Measurements from ENCODE around the gene NT5C. TPM values are rescaled to one million over a fixed set of nuclear protein-coding genes. Genes with fewer than 3 reads are reported as not detected.
"Not testable (repeated sequence)": the region's sequence is repeated elsewhere in the genome, so short reads cannot be mapped to it uniquely, and the experiment has no call there.

The NT5C gene
- total RNA-seq, 4 donors from 2014 or later, result 62.8 to 111 (median 68.0) TPM

- in situ Hi-C loops (cut with MboI; ENCODE audit: low sequenced_read_pairs in 4 of 4) (loop anchor here (5.0 to 25.0 kb wide), 4 partner anchors 50 to 213 kb away; partner anchors contain the start of gene HID1 (in 1 of the 4)), intact Hi-C loops (cut with DNase I; ENCODE audit: low total_unique reads) (loop anchor here (10.0 kb wide), 1 partner anchor 110 kb away; no protein-coding TSS in a partner anchor)
- no peak overlapping the region for H3K4me3 ChIP-seq
- no peak overlapping the region for H3K27ac ChIP-seq
- peaks cover 5% of the 10 kb centered on the region in 2 donors for H3K4me1 ChIP-seq
- H3K9me3 ChIP-seq, result no peaks in the 10 kb centered on the region
- no peak for ATAC-seq
- DNase-seq, result no peak
- peaks cover 2 to 61% of the 10 kb centered on the region in 2 donors for H3K36me3 ChIP-seq
- no peak for TF ChIP-seq CTCF (IDR thresholded peaks at IDR 0.05 in 4 of 5, conservative IDR thresholded peaks at IDR 0.05 in 1 of 5)
- TF ChIP-seq POLR2A (IDR thresholded peaks at IDR 0.05), result no peak
- H3K27me3 ChIP-seq, result no peaks in the 10 kb centered on the region
Measured at GRCh38 chr17:75174996-75175395, 43.5 kb upstream of the NT5C start.

- no peaks in the 10 kb centered on the region for H3K27me3 ChIP-seq
Measured at GRCh38 chr17:75173526-75173925, 42.0 kb upstream of the NT5C start.

DNA sequence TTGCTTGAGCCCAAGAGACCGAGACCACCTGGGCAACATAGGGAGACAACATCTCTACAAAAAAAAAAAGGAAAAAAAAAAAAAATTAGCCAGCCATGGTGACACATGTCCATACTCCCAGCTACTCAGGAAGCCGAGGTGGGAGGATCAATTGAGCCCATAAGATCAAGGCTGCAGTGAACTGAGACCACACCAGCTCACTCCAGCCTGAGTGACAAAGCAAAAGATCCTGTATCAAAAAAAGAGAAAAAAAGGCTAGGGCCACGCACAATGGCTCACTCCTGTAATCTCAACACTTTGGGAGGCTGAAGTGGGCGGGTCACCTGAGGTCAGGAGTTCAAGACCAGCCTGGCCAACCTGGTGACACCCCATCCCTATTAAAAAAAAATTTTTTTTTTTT, 37.5 kb upstream of the NT5C start:
- no peaks in the 10 kb centered on the region for H3K4me1 ChIP-seq
- DNase-seq (no peak), ATAC-seq (no peak)
- in situ Hi-C loops (cut with MboI; ENCODE audit: low sequenced_read_pairs in 4 of 4), result no loop called here
- peak overlapping the region in 1 of 4 donors; percentile 42 for H3K27ac ChIP-seq
- TF ChIP-seq CTCF (IDR thresholded peaks at IDR 0.05 in 4 of 5, conservative IDR thresholded peaks at IDR 0.05 in 1 of 5) (no peak), POLR2A (IDR thresholded peaks at IDR 0.05) (no peak)
- H3K9me3 ChIP-seq, result no peaks in the 10 kb centered on the region
- H3K4me3 ChIP-seq, result no peak overlapping the region
- H3K27me3 ChIP-seq, result no peaks in the 10 kb centered on the region
- peaks cover 0 to 46% of the 10 kb centered on the region in 2 donors for H3K36me3 ChIP-seq
- intact Hi-C loops (cut with DNase I; ENCODE audit: low total_unique reads), result no loop called here

More at GRCh38 chr17:75173526-75173925, 42.0 kb upstream of the NT5C start:
- no peak for ATAC-seq
- no peak overlapping the region for H3K4me3 ChIP-seq
- no peak for DNase-seq
- in situ Hi-C loops (cut with MboI; ENCODE audit: low sequenced_read_pairs in 4 of 4), result loop anchor here in 3 of 4 donors (10.0 kb wide), 2 partner anchors 49 to 59 kb away; no protein-coding TSS in a partner anchor
- no peak overlapping the region for H3K27ac ChIP-seq
- peaks cover 2 to 56% of the 10 kb centered on the region in 2 donors for H3K36me3 ChIP-seq
- no peaks in the 10 kb centered on the region for H3K4me1 ChIP-seq
- intact Hi-C loops (cut with DNase I; ENCODE audit: low total_unique reads), result loop anchor here (10.0 kb wide), 1 partner anchor 109 kb away; no protein-coding TSS in a partner anchor
- TF ChIP-seq CTCF (IDR thresholded peaks at IDR 0.05 in 4 of 5, conservative IDR thresholded peaks at IDR 0.05 in 1 of 5) (no peak), POLR2A (IDR thresholded peaks at IDR 0.05) (no peak)
- H3K9me3 ChIP-seq, result no peaks in the 10 kb centered on the region

DNA sequence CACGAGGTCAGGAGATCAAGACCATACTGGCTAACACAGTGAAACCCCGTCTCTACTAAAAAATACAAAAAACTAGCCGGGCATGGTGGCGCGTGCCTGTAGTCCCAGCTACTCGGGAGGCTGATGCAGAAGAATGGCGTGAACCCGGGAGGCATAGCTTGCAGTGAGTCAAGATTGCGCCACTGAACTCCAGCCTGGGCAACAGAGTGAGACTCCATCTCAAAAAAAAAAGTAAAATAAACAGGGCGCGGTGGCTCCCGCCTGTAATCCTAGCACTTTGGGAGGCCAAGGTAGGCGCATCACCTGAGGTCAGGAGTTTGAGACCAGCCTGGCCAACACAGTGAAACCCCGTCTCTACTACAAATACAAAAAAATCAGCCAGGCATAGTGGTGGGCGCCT, 33.1 kb upstream of the NT5C start:
- H3K4me3 ChIP-seq; DNase-seq; ATAC-seq; in situ Hi-C loops (cut with MboI; ENCODE audit: low sequenced_read_pairs in 4 of 4); H3K4me1 ChIP-seq; H3K27ac ChIP-seq; intact Hi-C loops (cut with DNase I; ENCODE audit: low total_unique reads); H3K9me3 ChIP-seq; H3K27me3 ChIP-seq: not testable (repeated sequence)
- peaks cover 0 to 26% of the 10 kb centered on the region in 2 donors for H3K36me3 ChIP-seq

GRCh38 chr17:75163074-75163473, 31.5 kb upstream of the NT5C start:
- DNase-seq, result no peak
- no peak for TF ChIP-seq POLR2A (IDR thresholded peaks at IDR 0.05)
- TF ChIP-seq CTCF (IDR thresholded peaks at IDR 0.05 in 4 of 5, conservative IDR thresholded peaks at IDR 0.05 in 1 of 5), result no peak
- in situ Hi-C loops (cut with MboI; ENCODE audit: low sequenced_read_pairs in 4 of 4), result no loop called here
- no peaks in the 10 kb centered on the region for H3K9me3 ChIP-seq
- no peak for ATAC-seq
- H3K4me1 ChIP-seq, result peaks cover 0 to 5% of the 10 kb centered on the region in 2 donors
- no peak overlapping the region for H3K4me3 ChIP-seq
- H3K27me3 ChIP-seq, result no peaks in the 10 kb centered on the region
- intact Hi-C loops (cut with DNase I; ENCODE audit: low total_unique reads), result no loop called here
- H3K36me3 ChIP-seq, result peaks cover 0 to 26% of the 10 kb centered on the region in 2 donors
- no peak overlapping the region for H3K27ac ChIP-seq

All from gastrocnemius medialis (tissue), 4 donors.